NCI-H2107 (cell line): ENCODE results near the gene ATG7.
"Not testable (repeated sequence)": the region's sequence is repeated elsewhere in the genome, so short reads cannot be mapped to it uniquely, and the experiment has no call there.

Experiments used
- DNase-seq: peaks from one replicate; lab custom pipeline; 2025; lab: John Stamatoyannopoulos, UW

ATG7 gene

DNA sequence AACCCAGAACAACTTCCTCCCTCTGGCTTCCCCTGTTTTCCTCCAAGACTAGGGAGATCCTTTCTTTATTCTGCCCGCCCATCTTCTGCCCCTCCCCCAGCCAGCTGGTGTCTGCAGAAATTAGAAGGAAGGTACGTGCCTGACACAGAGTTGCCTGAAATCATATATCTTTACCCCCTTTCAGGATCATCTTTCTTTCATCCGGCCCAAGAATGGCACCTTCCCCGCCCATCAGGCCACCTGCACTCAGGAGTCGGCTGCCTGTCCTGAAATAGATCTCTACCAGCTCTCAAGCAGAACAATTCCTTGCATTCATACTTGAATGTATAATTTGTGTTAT is 237.8 kb downstream of the ATG7 start:
- DNase-seq = no peak

- no peak for DNase-seq
These were observed 238.2 kb downstream of the ATG7 start for GRCh38 chr3:11510356-11510755.

DNA sequence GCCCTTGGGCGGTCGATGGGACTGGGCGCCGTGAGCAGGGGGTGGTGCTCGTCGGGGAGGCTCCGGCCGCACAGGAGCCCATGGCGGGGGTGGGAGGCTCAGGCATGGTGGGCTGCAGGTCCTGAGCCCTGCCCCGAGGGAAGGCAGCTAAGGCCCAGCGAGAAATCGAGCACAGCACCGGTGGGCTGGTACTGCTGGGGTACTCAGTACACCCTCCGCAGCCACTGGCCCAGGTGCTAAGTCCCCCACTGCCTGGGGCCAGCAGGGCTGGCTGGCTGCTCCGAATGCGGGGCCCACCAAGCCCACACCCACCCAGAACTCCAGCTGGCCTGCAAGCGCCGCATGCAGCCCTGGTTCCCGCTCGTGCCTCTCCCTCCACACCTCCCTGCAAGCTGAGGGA is 239.4 kb downstream of the ATG7 start:
- DNase-seq = not testable (repeated sequence)

GRCh38 chr3:11513125-11513816 is 241.1 kb downstream of the ATG7 start:
- not testable (repeated sequence) for DNase-seq

GRCh38 chr3:11513817-11514135 is 241.6 kb downstream of the ATG7 start:
- DNase-seq = no peak

GRCh38 chr3:11514191-11514821 is 242.1 kb downstream of the ATG7 start:
- DNase-seq = no peak

GRCh38 chr3:11517601-11518000 is 245.4 kb downstream of the ATG7 start:
- no peak for DNase-seq

DNA sequence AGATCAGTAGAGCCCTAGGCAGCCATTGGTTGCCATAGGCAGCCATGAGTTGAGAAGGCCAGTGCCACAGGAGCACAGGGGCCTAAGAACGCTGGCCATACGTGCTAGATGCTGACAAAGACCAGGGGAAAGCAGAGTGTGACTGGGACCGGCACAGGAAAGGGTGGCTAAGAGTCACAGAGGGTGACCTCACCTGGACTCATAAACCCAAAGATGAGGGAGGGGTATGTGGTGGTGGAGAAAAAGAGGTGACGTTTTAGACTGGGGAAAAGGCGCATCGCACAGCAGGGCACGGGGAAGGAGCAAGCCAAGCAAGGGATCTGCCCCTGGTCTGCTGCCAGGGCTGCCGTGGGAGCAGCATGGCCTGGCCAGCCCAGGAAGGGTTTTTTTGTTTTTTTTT is 249.0 kb downstream of the ATG7 start:
- no peak for DNase-seq

GRCh38 chr3:11522398-11522715 is 250.2 kb downstream of the ATG7 start:
- no peak for DNase-seq

GRCh38 chr3:11522953-11523571 is 250.9 kb downstream of the ATG7 start:
- DNase-seq = no peak

- no peak for DNase-seq
These were observed 251.4 kb downstream of the ATG7 start for GRCh38 chr3:11523572-11524101.

DNA sequence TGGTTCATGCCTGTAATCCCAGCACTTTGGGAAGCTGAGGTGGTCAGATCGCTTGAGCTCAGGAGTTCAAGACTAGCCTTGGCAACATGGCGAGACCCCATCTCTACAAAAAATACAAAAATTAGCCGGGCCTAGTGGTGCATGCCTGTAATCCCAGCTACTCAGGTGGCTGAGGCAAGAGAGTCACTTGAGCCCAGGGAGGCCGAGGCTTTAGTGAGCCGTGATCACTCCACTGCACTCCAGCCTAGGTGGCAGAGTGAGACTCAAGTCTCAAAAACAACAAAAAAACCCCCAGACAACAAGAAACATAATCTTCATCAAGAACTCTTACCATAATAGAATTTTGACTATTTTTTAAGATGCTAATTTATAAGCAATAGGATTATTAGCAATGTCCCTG is 253.9 kb downstream of the ATG7 start:
- not testable (repeated sequence) for DNase-seq

DNA sequence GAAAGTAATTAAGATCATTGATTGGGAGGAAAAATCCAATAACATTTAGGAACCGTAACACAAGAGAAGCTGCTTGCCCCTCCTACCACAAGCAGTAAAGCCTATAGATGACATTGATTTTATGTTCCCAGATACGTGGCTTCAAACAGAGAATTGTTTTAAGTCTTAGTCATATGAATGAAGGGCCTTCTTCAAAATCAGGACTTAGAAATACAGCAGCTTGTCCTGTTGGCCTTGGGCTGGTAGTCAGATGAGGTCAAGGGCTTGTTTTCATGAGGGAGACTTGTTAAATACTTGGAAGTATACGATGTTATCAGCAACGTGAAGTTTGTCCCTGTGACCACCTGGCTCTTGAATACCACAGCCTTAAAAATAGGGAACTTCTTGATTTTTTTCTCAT is 257.1 kb downstream of the ATG7 start:
- DNase-seq = no peak

DNA sequence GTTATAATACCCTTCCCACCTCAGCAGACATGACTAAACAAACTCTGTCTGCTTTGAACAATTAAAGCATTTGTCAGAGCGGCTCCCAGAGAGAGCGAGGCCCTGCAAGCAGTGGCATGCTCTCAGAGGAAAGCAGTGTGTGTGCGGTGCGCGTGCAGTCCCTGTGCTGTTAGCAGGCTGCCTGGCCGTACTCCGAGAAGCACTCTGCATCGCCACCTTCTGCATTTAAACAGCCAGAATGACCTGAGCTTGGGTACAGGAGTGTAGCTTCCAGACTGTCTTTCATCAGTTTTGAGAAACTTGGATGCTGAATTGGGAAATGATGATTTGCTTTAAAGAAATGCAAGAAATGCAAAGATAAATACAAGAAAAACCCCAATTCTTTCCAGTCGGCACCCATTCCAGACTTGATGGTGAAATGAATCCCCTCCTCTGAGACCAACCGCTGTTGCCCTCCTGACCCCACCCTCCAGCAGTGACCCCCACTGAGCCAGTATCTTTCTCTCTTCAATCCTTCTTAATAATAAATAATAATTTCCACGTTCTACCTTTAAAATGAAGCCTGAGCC is 258.0 kb downstream of the ATG7 start:
- no peak for DNase-seq

DNA sequence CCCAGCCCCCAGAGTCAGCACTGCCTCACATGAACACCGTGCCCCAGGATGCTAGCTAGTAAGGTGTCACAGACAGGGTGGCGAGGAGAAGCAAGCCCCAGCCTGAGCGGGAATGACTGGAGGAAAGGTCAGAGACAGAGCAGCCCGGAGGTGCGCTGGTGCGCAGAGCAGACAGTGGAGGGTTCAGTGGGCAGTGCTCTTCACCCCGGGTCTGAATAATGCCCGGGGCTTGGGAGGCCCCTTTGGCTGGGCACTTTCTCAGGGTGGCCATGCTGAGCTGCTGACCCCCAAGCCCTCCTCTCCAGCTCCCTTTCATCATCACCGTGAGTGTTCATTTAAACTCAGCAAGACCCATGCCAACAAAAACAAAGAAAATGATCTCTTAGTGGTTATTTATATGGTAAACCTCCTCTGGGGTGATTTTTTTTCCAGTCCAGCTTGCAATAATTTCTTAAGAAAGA is 260.8 kb downstream of the ATG7 start:
- DNase-seq = no peak

DNA sequence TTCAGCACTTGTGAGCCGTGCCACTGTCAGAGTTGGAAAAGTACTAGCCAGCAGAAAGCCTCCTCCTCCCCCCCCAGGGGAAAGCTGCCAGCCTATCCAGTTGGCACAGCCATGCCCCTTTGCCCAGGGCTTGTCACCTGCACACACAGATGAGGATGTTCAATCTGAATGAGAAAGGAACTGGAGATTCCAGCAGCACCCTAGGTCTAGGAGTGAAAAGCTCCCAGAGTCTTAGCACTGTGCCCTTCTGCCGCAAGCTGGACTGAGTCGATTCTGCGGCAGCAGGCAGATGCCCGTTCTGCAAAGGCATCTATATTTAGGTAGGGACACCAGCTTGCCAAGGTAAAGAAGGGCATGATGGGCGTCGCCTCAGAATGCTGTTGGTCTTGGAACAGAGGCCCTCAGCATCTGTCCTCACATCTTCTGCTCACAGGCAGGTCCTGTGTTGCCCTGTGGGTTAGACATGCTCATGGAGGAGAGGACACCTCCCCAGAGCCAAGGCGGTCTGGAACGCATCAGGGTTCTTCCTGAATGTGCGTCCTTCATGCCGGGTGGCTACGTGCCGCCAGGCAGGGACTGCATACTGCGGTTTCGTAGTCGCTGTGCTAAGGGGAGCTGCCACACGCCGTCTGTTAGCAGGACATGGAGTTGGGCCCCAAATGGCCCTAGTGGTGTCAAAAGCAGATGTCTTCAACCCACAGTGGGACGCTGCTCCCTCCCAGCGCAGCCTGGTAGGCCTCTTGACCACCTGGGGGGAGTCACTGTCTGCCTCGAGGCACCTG is 262.0 kb downstream of the ATG7 start:
- DNase-seq = no peak

DNA sequence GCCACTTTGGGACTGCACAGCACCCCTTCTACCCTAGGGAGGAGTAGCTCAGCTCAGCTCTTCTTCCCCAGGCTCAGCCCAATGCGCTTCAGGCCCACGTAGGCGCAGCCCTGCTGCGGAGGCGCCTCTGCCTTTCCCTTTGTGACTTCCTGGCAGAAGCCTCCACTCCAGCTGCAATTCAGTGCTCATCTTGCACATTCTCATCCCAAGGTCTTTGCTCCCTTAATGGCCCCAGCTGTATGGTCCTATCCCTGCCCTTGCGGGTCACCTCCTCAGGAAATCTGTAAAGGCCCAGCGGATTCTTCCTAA is 262.6 kb downstream of the ATG7 start:
- no peak for DNase-seq

- DNase-seq = no peak
These were observed 263.2 kb downstream of the ATG7 start for GRCh38 chr3:11535243-11535960.

DNA sequence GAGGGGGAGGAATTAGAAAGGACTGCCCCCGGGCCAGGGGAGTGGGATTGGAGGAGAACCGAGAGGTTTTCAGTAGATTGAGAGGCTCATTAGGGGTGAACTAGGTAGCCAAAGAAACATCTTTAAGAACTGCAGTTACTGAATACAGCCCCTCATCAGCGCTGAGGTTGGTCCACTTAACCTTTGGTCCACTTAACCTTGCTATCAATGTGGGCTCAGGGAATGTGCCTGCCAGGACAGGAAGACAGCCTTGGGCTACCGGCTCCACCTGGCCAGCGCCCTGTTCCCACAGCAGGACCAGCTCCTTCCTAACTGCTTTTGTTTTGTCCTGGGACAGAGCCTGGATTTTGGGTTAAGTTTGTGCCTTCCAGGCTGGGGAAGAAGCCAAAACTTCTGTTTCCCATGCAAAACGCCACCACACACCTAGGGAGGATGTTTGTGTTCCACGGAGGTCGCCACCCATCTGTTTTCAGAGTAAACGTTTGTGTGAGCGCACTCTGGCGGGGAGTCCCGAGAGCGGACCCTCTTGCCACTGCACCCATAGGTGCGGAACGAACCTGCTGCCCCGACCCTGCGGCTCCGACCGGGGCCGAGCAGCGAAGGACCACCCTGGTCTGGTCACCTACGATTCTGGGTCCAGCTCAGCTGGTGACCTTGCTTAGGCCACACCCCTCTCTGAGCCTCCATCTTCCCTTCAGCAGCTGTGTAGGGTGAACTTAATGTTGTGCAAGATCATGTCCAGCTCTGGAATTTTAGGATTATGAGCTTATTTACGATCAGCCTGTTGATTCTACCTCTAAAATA is 264.1 kb downstream of the ATG7 start:
- no peak for DNase-seq

- no peak for DNase-seq
These were observed 264.9 kb downstream of the ATG7 start for GRCh38 chr3:11536936-11537612.

GRCh38 chr3:11538581-11538980 is 266.4 kb downstream of the ATG7 start:
- no peak for DNase-seq
